Measurements from ENCODE around the gene APEH. TPM values are rescaled to one million over a fixed set of nuclear protein-coding genes. Genes with fewer than 3 reads are reported as not detected.

APEH gene
- total and polyA plus RNA-seq, 2 of the 13 experiments (the other 11 are each of a cell fraction or from before 2014, with no cell fraction given), result 116 to 130 TPM

DNA sequence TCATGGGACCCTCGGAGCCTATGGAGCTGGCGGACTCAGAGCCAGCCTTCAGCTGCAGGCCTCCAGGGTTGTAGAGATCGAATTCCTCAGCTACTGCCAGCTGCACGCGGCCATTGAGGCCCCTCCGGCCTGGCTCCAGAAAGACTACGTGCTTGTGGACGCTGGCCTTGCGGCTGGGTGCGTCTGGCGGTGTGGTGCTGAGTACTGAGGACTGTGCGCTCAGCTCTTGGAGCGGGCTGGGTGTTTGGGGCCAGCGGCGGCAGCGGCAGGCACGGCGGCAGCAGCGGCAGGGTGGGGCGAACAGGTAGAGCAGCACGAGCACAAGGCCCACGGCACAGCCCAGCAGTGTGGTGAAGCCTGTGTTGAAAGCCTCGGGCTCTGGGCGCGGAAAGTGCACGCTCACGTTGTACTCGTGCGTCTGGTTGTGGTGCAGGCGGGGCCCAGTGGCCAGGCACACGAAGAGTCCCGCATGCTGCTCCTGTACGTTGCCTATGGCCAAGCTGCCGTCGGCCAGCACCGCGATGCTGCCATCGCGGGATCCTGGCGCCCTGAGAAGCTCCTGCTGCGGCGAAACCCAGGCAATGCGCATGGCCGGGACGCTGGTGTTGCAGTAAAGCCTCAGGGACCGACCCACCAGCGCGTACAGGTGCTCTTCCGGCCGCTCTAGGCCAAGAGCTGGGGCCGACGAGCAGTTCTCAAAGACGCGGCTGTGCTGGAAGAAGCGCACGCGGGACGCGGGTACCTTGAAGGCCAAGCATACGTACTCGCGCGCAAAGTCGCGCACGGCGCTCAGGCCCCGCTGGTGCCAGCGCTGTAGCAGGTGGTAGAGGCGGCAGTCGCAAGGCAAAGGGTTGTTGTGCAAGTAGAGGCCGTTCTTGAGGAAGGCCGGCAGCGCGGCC, 44.1 kb downstream of the APEH start:
- POLR2A ChIA-PET, result no interaction called here
- in situ Hi-C loops (cut with HindIII; ENCODE audit: extremely low pct_ligation_motif_present, low pct_unique_long_range_greater_than_20kb) (no loop called here), intact Hi-C loops (cut with micrococcal nuclease; ENCODE audit: unreplicated experiment) (no loop called here)
- 98% methylated on average over 64 of the region's 75 CpGs for WGBS (ENCODE audit: low lambda C conversion rate)
- Histone ChIP-seq H3K4me2 (ENCODE audit: low read depth, low read length) (no peak overlapping the region), H2AFZ (ENCODE audit: low read length) (no peak overlapping the region), H3K4me1 (ENCODE audit: insufficient read depth, low read length) (peaks cover 16% of the 10 kb centered on the region), H3K79me2 (ENCODE audit: insufficient read depth, low read length) (peaks cover 10% of the 10 kb centered on the region), H3K27ac (ENCODE audit: extremely low read length, insufficient read depth, low read length) (no peak overlapping the region), H3K36me3 (replicated peaks in 1 of 2; ENCODE audit: control insufficient read depth in 1 of 2, insufficient read depth in 2 of 2, low read length in 2 of 2) (peaks cover 19% of the 10 kb centered on the region in 2 experiments; a peak in 4 of 5 replicates), H3K9ac (ENCODE audit: insufficient read depth, low read depth, low read length) (no peak overlapping the region), H3K9me3 (ENCODE audit: low read length) (no peaks in the 10 kb centered on the region), H3K27me3 (ENCODE audit: control insufficient read depth in 1 of 2, insufficient read depth in 2 of 2, low read length in 2 of 2) (no peaks in the 10 kb centered on the region), H4K20me1 (ENCODE audit: insufficient read depth, low read length) (no peaks in the 10 kb centered on the region), H3K4me3 (replicated peaks in 1 of 3; ENCODE audit: insufficient read depth in 1 of 3, low read depth in 2 of 3, low read length in 3 of 3) (no peak overlapping the region)
- DNase-seq (ENCODE audit: low spot score) (no peak), ATAC-seq (no peak), FAIRE-seq (no peak)
- BruUV-seq (replicated peaks), result no TSS peak
- CTCF ChIA-PET (ENCODE audit: low intra/inter-chr PET ratio, low total read pairs), result no interaction called here
- TF ChIP-seq SCMH1 (CRISPR knock-in tag; IDR thresholded peaks at IDR 0.05; ENCODE audit: borderline replicate concordance) (no peak), AGO2 (optimal IDR thresholded peaks at IDR 0.05; ENCODE audit: low read depth, low read length) (peak; percentile 76), KAT7 (CRISPR knock-in tag; IDR thresholded peaks at IDR 0.05; ENCODE audit: borderline replicate concordance) (no peak), ZNF646 (CRISPR knock-in tag; IDR thresholded peaks at IDR 0.05) (no peak), CEBPB (IDR thresholded peaks at IDR 0.05; ENCODE audit: borderline replicate concordance, low read depth, low read length) (no peak), ZFP82 (CRISPR knock-in tag; IDR thresholded peaks at IDR 0.05; ENCODE audit: borderline replicate concordance) (no peak), ZC3H13 (CRISPR knock-in tag; IDR thresholded peaks at IDR 0.05) (0 out of 2 replicates have a peak, but pooled peaks have one; percentile 15), ZBTB38 (CRISPR knock-in tag; IDR thresholded peaks at IDR 0.05) (peak; percentile 2; the same call in 1 of the 2 replicates), U2AF1 (optimal IDR thresholded peaks at IDR 0.05; ENCODE audit: low read depth, low read length) (no peak), ARID2 (CRISPR knock-in tag; IDR thresholded peaks at IDR 0.05; ENCODE audit: borderline replicate concordance) (no peak), ZNF609 (CRISPR knock-in tag; IDR thresholded peaks at IDR 0.05; ENCODE audit: borderline replicate concordance) (no peak), ISL2 (CRISPR knock-in tag; IDR thresholded peaks at IDR 0.05) (no peak)
